ENCODE data around the gene VPS72. TPM values are rescaled to one million over a fixed set of nuclear protein-coding genes. Genes with fewer than 3 reads are reported as not detected.

VPS72 gene
- total and polyA plus RNA-seq, 2 of the 13 experiments (the other 11 are each of a cell fraction or from before 2014, with no cell fraction given) = 33.7 to 34.5 TPM

DNA sequence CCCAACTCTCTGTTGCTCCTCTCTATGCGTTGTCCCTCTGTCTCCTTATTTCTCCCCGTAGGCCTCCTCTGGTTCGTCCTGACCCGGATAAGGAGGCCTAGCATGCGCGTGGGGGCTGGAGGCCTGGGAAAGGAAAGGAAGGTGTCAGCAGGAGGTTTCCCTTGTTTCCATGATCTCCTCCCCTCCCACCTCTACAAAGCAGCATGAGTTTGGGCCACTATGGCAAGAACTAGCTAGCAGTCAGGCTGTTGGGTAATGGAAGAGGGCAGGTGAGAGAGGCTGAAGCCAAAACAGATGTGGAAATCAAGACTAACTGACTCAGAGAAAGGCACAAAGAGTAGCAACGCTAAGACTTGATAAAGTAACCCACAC lies 42.9 kb downstream of the VPS72 start (continued):
- TF ChIP-seq HNF4G (IDR thresholded peaks at IDR 0.05; ENCODE audit: borderline replicate concordance, low read depth, low read length) (no peak), HNF4G (CRISPR knock-in tag; IDR thresholded peaks at IDR 0.05; ENCODE audit: borderline replicate concordance, low read depth) (peak; percentile 44; the same call in 1 of the 2 replicates), KLF16 (CRISPR knock-in tag; IDR thresholded peaks at IDR 0.05) (peak in 1 of 2 experiments; percentile 43; a peak in 1 of 4 replicates), PHF5A (CRISPR knock-in tag; IDR thresholded peaks at IDR 0.05; ENCODE audit: low read depth, unreplicated experiment) (peak; percentile 15), ZNF792 (CRISPR knock-in tag; IDR thresholded peaks at IDR 0.05) (no peak), ZNF512 (CRISPR knock-in tag; IDR thresholded peaks at IDR 0.05) (0 out of 2 replicates have a peak, but pooled peaks have one; percentile 24), ZNF337 (CRISPR knock-in tag; IDR thresholded peaks at IDR 0.05; ENCODE audit: borderline replicate concordance, low read depth) (0 out of 2 replicates have a peak, but pooled peaks have one; percentile 20)
- TF ChIP-seq, protein P1, sequence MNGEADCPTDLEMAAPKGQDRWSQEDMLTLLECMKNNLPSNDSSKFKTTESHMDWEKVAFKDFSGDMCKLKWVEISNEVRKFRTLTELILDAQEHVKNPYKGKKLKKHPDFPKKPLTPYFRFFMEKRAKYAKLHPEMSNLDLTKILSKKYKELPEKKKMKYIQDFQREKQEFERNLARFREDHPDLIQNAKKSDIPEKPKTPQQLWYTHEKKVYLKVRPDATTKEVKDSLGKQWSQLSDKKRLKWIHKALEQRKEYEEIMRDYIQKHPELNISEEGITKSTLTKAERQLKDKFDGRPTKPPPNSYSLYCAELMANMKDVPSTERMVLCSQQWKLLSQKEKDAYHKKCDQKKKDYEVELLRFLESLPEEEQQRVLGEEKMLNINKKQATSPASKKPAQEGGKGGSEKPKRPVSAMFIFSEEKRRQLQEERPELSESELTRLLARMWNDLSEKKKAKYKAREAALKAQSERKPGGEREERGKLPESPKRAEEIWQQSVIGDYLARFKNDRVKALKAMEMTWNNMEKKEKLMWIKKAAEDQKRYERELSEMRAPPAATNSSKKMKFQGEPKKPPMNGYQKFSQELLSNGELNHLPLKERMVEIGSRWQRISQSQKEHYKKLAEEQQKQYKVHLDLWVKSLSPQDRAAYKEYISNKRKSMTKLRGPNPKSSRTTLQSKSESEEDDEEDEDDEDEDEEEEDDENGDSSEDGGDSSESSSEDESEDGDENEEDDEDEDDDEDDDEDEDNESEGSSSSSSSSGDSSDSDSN (CRISPR knock-in tag; IDR thresholded peaks at IDR 0.05) = 0 out of 2 replicates have a peak, but pooled peaks have one; percentile 40

All from HepG2 (cell line).